ENCODE results near the gene ZNF664.

- TF ChIP-seq, protein P1, sequence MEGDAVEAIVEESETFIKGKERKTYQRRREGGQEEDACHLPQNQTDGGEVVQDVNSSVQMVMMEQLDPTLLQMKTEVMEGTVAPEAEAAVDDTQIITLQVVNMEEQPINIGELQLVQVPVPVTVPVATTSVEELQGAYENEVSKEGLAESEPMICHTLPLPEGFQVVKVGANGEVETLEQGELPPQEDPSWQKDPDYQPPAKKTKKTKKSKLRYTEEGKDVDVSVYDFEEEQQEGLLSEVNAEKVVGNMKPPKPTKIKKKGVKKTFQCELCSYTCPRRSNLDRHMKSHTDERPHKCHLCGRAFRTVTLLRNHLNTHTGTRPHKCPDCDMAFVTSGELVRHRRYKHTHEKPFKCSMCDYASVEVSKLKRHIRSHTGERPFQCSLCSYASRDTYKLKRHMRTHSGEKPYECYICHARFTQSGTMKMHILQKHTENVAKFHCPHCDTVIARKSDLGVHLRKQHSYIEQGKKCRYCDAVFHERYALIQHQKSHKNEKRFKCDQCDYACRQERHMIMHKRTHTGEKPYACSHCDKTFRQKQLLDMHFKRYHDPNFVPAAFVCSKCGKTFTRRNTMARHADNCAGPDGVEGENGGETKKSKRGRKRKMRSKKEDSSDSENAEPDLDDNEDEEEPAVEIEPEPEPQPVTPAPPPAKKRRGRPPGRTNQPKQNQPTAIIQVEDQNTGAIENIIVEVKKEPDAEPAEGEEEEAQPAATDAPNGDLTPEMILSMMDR (conservative IDR thresholded peaks at IDR 0.05) = no peak
- no peak for TF ChIP-seq ZFX (IDR thresholded peaks at IDR 0.05)
These were observed 37.1 kb upstream of the ZNF664 start for GRCh38 chr12:123935956-123936355.

All from C4-2B (cell line).